Gastroesophageal sphincter (tissue), 4 donors: ENCODE results near the gene SUSD6. TPM values are rescaled to one million over a fixed set of nuclear protein-coding genes. Genes with fewer than 3 reads are reported as not detected.
A peak's percentile ranks its signal among the peaks of the same experiment; 100 is the strongest.

ENCODE experiments used
- ATAC-seq: fragments of 150-250 bp; one replicate; pipeline ENCODE4 v1.9.1; 2016; ENCODE audit warnings: mild to moderate bottlenecking, moderate library complexity
- H3K27ac ChIP-seq, 4 donors: fragments of 200-600 bp; sonication (generic) in 3 of 4; 1 replicate in 3 of 4; 2 replicates in 1 of 4; pipeline ENCODE4 v1.5.1; 2016 to 2019
- H3K27me3 ChIP-seq: fragments of 200-600 bp; sonication (generic); one replicate; pipeline ENCODE4 v1.5.1; 2019
- H3K36me3 ChIP-seq, 2 donors: fragments of 200-600 bp; sonication (generic); one replicate each; pipeline ENCODE4 v1.5.1; 2019; ENCODE audit warnings: control low read depth in 1 of 2
- H3K4me1 ChIP-seq, 3 donors: fragments of 200-600 bp; sonication (generic); 1 replicate in 2 of 3; 2 replicates in 1 of 3; pipeline ENCODE4 v1.5.1; 2016 to 2019; ENCODE audit warnings: control low read depth in 2 of 3
- H3K4me3 ChIP-seq, 2 donors: fragments of 200-600 bp; sonication (generic); one replicate each; pipeline ENCODE4 v1.5.1; 2019; ENCODE audit warnings: mild to moderate bottlenecking in 1 of 2, moderate library complexity in 1 of 2
- H3K9me3 ChIP-seq, 3 donors: fragments of 200-600 bp; sonication (generic); one replicate each; pipeline ENCODE4 v1.5.1; 2017 to 2019; ENCODE audit warnings: control low read depth in 2 of 3
- CTCF ChIP-seq, 4 experiments: fragments of 200-600 bp in 2 of 4; fragments of 450-650 bp in 2 of 4; sonication (generic) in 1 of 4; IDR thresholded peaks; one replicate each; pipeline ENCODE4 v1.5.1; 2017 to 2019; ENCODE audit warnings: antibody characterized with exemption in 4 of 4, mild to moderate bottlenecking in 2 of 4, moderate library complexity in 2 of 4
- EP300 ChIP-seq: sonication (generic); formaldehyde crosslinking; IDR thresholded peaks from one replicate; pipeline ENCODE4 v1.6.1; 2017; ENCODE audit warnings: antibody characterized with exemption, mild to moderate bottlenecking
- POLR2A ChIP-seq, 2 donors: fragments of 450-650 bp; IDR thresholded peaks; one replicate each; pipeline ENCODE4 v1.6.1; 2017; ENCODE audit warnings: antibody characterized with exemption in 2 of 2, mild to moderate bottlenecking in 2 of 2, moderate library complexity in 1 of 2
- POLR2AphosphoS5 ChIP-seq: sonication (generic); formaldehyde crosslinking; IDR thresholded peaks from one replicate; pipeline ENCODE4 v1.6.1; 2017; ENCODE audit warnings: antibody characterized with exemption
- WGBS, 2 donors: methylation state at CpG; one replicate each; pipeline ENCODE4 v1.1.5; 2018; ENCODE audit warnings: low coverage in 1 of 2; 5-methylcytosine and 5-hydroxymethylcytosine counted together
- total RNA-seq, 4 donors: library from RNA; depleted of rRNA; stranded (reverse); fragments of >200 nt; gene quantifications; one replicate each; pipeline ENCODE4 v1.1.0, GENCODE V29; 2016

SUSD6 gene
- total RNA-seq, 4 donors from 2014 or later = 24.4 to 40.6 (median 38.5) TPM

- H3K4me1 ChIP-seq = peaks cover 10 to 73% (median 28%) of the 10 kb centered on the region in 3 donors
- no peak for ATAC-seq
- 89 to 91% methylated on average over 4 of the region's 4 CpGs for WGBS, 2 donors
Measured at GRCh38 chr14:69687606-69688298, 76.4 kb downstream of the SUSD6 start.

DNA sequence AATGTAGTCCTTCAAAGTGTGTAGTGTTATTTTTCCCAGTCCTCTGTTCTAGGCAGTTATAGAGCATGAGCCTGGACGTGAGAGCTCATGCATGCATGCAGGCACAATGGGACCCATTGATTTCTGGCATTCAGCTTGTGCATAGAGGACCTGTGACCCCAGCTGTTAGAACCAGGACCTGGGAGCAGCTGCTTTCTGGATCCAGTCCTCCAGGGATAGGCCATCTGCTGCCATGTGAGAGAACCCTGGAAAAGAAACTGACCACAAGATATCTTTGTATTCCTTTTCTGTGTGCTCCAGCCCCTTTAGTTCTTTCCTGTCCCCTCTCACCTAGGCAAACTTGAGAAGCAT, 76.9 kb downstream of the SUSD6 start:
- Histone ChIP-seq H3K4me1 (peaks cover 5 to 73% (median 30%) of the 10 kb centered on the region in 3 donors), H3K4me3 (no peak overlapping the region), H3K9me3 (no peaks in the 10 kb centered on the region), H3K27me3 (no peaks in the 10 kb centered on the region), H3K27ac (no peak overlapping the region), H3K36me3 (no peaks in the 10 kb centered on the region)
- no peak for ATAC-seq
- no peak for TF ChIP-seq POLR2AphosphoS5
- TF ChIP-seq EP300 = no peak
- no peak for TF ChIP-seq POLR2A (IDR thresholded peaks at IDR 0.05)
- no peak for TF ChIP-seq CTCF (IDR thresholded peaks at IDR 0.05)
- 67% methylated on average over 1 of the region's 1 CpG; no CpG with 5 or more reads in 1 of the 2 donors for WGBS, 2 donors

More at GRCh38 chr14:69687606-69688298, 76.4 kb downstream of the SUSD6 start:
- H3K4me3 ChIP-seq = no peak overlapping the region
- H3K27me3 ChIP-seq = no peaks in the 10 kb centered on the region
- H3K9me3 ChIP-seq = no peaks in the 10 kb centered on the region
- H3K36me3 ChIP-seq = no peaks in the 10 kb centered on the region
- no peak for TF ChIP-seq EP300
- TF ChIP-seq POLR2AphosphoS5 = no peak
- TF ChIP-seq POLR2A (IDR thresholded peaks at IDR 0.05) = no peak
- TF ChIP-seq CTCF (IDR thresholded peaks at IDR 0.05) = no peak
- no peak overlapping the region for H3K27ac ChIP-seq

DNA sequence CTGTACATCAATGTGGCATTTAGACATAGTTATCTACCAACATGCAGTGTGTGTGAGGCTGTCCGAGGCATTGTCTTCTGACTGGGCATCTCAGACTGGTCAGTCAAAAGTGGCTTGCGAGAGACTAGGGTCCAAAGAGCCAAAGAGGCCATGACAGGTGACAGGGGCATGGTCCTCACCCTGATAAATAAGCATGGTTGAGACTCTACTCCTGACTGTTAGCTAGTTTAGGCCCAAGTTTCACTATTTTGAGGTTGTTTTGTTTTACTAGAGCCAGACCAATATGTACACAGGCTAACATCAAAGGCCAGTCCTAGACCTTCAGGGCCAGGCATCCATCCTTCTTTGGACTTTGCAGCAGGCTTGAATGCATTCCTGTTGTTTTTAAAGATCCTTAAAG, 78.6 kb downstream of the SUSD6 start:
- 100% methylated on average over 1 of the region's 2 CpGs; no CpG with 5 or more reads in 1 of the 2 donors for WGBS, 2 donors
- Histone ChIP-seq H3K27me3 (no peaks in the 10 kb centered on the region), H3K4me1 (peaks cover 0 to 73% (median 32%) of the 10 kb centered on the region in 3 donors), H3K9me3 (no peaks in the 10 kb centered on the region), H3K4me3 (no peak overlapping the region), H3K36me3 (no peaks in the 10 kb centered on the region), H3K27ac (no peak overlapping the region)
- TF ChIP-seq POLR2AphosphoS5 (no peak), CTCF (IDR thresholded peaks at IDR 0.05) (no peak), POLR2A (IDR thresholded peaks at IDR 0.05) (no peak), EP300 (no peak)
- no peak for ATAC-seq

- Histone ChIP-seq H3K9me3 (no peaks in the 10 kb centered on the region), H3K4me3 (no peak overlapping the region), H3K27ac (peak overlapping the region in 3 of 4 donors; percentile 44 to 68 (median 57)), H3K27me3 (no peaks in the 10 kb centered on the region), H3K36me3 (no peaks in the 10 kb centered on the region), H3K4me1 (peaks cover 4 to 75% (median 40%) of the 10 kb centered on the region in 3 donors)
- TF ChIP-seq POLR2A (IDR thresholded peaks at IDR 0.05) = no peak
- no peak for TF ChIP-seq EP300
- TF ChIP-seq CTCF (IDR thresholded peaks at IDR 0.05) = no peak
- no peak for TF ChIP-seq POLR2AphosphoS5
- ATAC-seq = no peak
- 100% methylated on average over 1 of the region's 1 CpG; no CpG with 5 or more reads in 1 of the 2 donors for WGBS, 2 donors
Measured at GRCh38 chr14:69692594-69692993, 81.2 kb downstream of the SUSD6 start.

DNA sequence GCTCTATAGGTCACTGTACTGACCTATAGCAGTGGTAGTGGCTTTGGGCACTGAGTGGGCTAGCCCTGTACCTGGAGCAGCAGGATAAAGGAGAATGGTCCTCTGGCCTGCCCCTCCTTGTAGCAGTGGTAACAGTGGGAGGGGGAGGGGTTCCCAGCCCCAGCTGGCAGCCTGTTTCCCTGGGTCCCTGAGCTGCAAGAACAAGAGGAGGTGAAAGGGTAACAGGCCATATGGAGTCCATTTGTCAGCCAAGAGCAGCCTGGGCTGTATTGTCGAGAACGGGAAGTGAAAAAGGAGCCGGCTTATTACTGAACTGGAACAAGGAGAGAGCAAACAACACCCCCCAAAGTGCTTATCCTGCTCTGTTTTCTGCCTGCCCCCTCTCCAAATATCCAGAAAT, 81.7 kb downstream of the SUSD6 start:
- no peak overlapping the region for H3K4me3 ChIP-seq
- 60% methylated on average over 2 of the region's 3 CpGs; no CpG with 5 or more reads in 1 of the 2 donors for WGBS, 2 donors
- ATAC-seq = peak; percentile 22
- H3K27me3 ChIP-seq = no peaks in the 10 kb centered on the region
- peak overlapping the region in 3 of 4 donors; percentile 44 to 68 (median 57) for H3K27ac ChIP-seq
- H3K9me3 ChIP-seq = no peaks in the 10 kb centered on the region
- peaks cover 4 to 73% (median 40%) of the 10 kb centered on the region in 3 donors for H3K4me1 ChIP-seq
- H3K36me3 ChIP-seq = no peaks in the 10 kb centered on the region
- TF ChIP-seq POLR2A (IDR thresholded peaks at IDR 0.05) (no peak), CTCF (IDR thresholded peaks at IDR 0.05) (no peak), POLR2AphosphoS5 (no peak), EP300 (no peak)
